ENCODE data around the gene TAS2R19.

Gene TAS2R19

GRCh38 chr12:10994307-10994706 lies 28.1 kb downstream of the TAS2R19 start:
- no peak for DNase-seq (ENCODE audit: low read depth in 2 of 2)
- H3K4me3 ChIP-seq (replicated peaks in 1 of 2; ENCODE audit: low read depth in 2 of 2, low read length in 2 of 2): no peak overlapping the region
- TF ChIP-seq CTCF (IDR thresholded peaks at IDR 0.05; ENCODE audit: low read depth, low read length): no peak

GRCh38 chr12:10989107-10989506 lies 33.3 kb downstream of the TAS2R19 start:
- no peak for DNase-seq (ENCODE audit: low read depth in 2 of 2)
- TF ChIP-seq CTCF (IDR thresholded peaks at IDR 0.05; ENCODE audit: low read depth, low read length): no peak
- H3K4me3 ChIP-seq (replicated peaks in 1 of 2; ENCODE audit: low read depth in 2 of 2, low read length in 2 of 2): no peak overlapping the region

GRCh38 chr12:10986812-10987211 lies 35.6 kb downstream of the TAS2R19 start, which contains the start of gene TAS2R50:
Gene TAS2R50 (minus strand): TSS chr12:10986912. CDS start chr12:10986860, 52 bp downstream.
- no peak for TF ChIP-seq CTCF (IDR thresholded peaks at IDR 0.05; ENCODE audit: low read depth, low read length)
- H3K4me3 ChIP-seq (replicated peaks in 1 of 2; ENCODE audit: low read depth in 2 of 2, low read length in 2 of 2): no peak within 1 kb of the TSS

GRCh38 chr12:10982244-10982643 lies 40.2 kb downstream of the TAS2R19 start:
- DNase-seq (ENCODE audit: low read depth in 2 of 2): no peak
- no peak for TF ChIP-seq CTCF (IDR thresholded peaks at IDR 0.05; ENCODE audit: low read depth, low read length)
- H3K4me3 ChIP-seq (replicated peaks in 1 of 2; ENCODE audit: low read depth in 2 of 2, low read length in 2 of 2): no peak overlapping the region

More at GRCh38 chr12:10986812-10987211, 35.6 kb downstream of the TAS2R19 start, which contains the start of gene TAS2R50:
- no peak for DNase-seq (ENCODE audit: low read depth in 2 of 2)

- DNase-seq (ENCODE audit: low read depth in 2 of 2): no peak
- TF ChIP-seq CTCF (IDR thresholded peaks at IDR 0.05; ENCODE audit: low read depth, low read length): no peak
- no peak overlapping the region for H3K4me3 ChIP-seq (replicated peaks in 1 of 2; ENCODE audit: low read depth in 2 of 2, low read length in 2 of 2)
Measured at GRCh38 chr12:10974965-10975364, 47.5 kb downstream of the TAS2R19 start.

Measured in cardiac fibroblast (primary cell).